AG10803 (cell line): ENCODE results near the gene SNX22.

Source experiments
- DNase-seq: peaks from one replicate; pipeline ENCODE4 v3.0.0; 2010; ENCODE audit warnings: low read depth
- H3K4me3 ChIP-seq: 2 replicates; pipeline ENCODE4 v1.5.1; 2011; ENCODE audit warnings: mild to moderate bottlenecking, low read length, control low read depth
- CTCF ChIP-seq: conservative IDR thresholded peaks from 2 replicates; pipeline ENCODE4 v1.5.1; 2011; ENCODE audit warnings: mild to moderate bottlenecking, low read length, control low read depth, inconsistent platforms

The SNX22 gene

GRCh38 chr15:64157599-64158125, 6.1 kb downstream of the SNX22 start:
- no peak for DNase-seq
- TF ChIP-seq CTCF: no peak
- H3K4me3 ChIP-seq: no peak overlapping the region

- no peak for DNase-seq
- no peak for TF ChIP-seq CTCF
Observed at GRCh38 chr15:64158363-64159134, 7.0 kb downstream of the SNX22 start.

GRCh38 chr15:64161688-64162477, 10.4 kb downstream of the SNX22 start:
- TF ChIP-seq CTCF: no peak
- DNase-seq: no peak
- peak overlapping the region; percentile 93 for H3K4me3 ChIP-seq

More at GRCh38 chr15:64158363-64159134, 7.0 kb downstream of the SNX22 start:
- H3K4me3 ChIP-seq: no peak overlapping the region

GRCh38 chr15:64162478-64162868, 10.9 kb downstream of the SNX22 start:
- TF ChIP-seq CTCF: no peak
- H3K4me3 ChIP-seq: peak overlapping the region; percentile 93
- no peak for DNase-seq

- peak; percentile 98 for DNase-seq
- peak; percentile 44 for TF ChIP-seq CTCF
- peak within 1 kb of the TSS; percentile 93 for H3K4me3 ChIP-seq
Observed at GRCh38 chr15:64162869-64163658, 11.5 kb downstream of the SNX22 start, which contains the start of gene PPIB. PPIB (minus strand) TSS chr15:64163022; CDS start chr15:64162986, 36 bp downstream.

- H3K4me3 ChIP-seq: peak overlapping the region; percentile 63
- TF ChIP-seq CTCF: no peak
- no peak for DNase-seq
Observed at GRCh38 chr15:64163659-64164362, 12.3 kb downstream of the SNX22 start.
